ENCODE data around the gene SHC3.
"Not testable (repeated sequence)": the region's sequence is repeated elsewhere in the genome, so short reads cannot be mapped to it uniquely, and the experiment has no call there.

SHC3 gene, protein sequence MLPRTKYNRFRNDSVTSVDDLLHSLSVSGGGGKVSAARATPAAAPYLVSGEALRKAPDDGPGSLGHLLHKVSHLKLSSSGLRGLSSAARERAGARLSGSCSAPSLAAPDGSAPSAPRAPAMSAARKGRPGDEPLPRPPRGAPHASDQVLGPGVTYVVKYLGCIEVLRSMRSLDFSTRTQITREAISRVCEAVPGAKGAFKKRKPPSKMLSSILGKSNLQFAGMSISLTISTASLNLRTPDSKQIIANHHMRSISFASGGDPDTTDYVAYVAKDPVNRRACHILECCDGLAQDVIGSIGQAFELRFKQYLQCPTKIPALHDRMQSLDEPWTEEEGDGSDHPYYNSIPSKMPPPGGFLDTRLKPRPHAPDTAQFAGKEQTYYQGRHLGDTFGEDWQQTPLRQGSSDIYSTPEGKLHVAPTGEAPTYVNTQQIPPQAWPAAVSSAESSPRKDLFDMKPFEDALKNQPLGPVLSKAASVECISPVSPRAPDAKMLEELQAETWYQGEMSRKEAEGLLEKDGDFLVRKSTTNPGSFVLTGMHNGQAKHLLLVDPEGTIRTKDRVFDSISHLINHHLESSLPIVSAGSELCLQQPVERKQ

DNA sequence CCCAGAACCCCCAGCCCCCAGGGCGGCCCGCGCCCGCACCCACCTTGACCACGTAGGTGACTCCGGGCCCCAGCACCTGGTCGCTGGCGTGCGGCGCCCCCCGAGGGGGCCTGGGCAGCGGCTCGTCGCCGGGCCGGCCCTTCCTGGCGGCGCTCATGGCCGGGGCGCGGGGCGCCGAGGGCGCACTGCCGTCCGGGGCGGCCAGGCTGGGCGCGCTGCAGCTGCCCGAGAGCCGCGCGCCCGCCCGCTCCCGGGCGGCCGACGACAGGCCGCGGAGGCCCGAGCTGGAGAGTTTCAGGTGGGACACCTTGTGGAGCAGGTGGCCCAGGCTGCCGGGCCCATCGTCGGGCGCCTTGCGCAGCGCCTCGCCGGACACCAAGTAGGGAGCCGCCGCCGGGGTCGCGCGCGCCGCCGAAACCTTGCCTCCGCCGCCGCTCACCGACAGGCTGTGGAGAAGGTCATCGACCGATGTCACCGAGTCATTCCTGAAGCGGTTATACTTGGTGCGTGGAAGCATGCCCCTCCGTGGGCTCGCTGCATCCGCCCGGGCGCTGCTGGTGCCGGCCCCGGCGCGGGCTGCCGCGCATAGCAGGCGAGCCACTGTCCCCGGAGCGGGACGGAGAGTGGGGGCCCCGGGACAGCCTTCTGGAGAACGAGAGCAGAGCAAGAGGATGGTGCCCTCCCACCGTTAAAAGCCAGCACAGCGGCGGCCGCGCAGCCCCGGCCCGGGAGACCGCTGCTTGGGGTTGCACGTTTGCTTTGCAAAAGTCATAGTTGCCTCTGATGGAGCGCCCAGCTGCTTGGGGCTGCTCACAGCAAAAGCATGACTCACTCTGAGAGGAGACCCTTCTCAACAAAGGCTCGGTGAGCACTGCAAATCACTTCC lies at the start of gene SHC3:
Gene SHC3 (minus strand): TSS at position 875 of the 886 bp plus-strand sequence. CDS start 358 bp downstream, at position 517.
- no peak for DNase-seq

DNA sequence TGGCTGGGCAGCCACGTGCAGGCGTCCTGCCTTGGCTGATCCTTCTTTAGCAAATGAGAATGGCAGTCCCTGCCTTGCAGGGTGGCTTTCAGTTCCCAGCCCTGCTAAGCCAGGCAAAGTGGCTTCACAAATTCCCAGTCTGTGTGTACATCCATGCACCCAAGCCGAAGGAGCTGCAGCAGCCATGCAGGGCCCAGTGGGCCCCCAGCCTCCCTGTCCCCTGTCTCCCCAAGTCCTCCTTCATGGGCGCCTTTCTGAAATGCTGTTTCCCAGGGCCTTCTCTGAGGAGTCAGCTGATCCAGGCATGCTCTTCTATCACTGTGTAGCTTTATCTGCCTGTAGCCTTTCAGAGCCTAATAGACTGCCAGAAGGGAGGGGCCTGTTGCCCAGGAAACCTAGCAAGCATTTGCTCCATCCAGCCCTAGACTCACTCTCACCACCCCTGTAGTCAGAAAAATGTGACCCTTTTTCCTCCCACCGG lies 47.4 kb upstream of the SHC3 start:
- peak; percentile 22 for DNase-seq

DNA sequence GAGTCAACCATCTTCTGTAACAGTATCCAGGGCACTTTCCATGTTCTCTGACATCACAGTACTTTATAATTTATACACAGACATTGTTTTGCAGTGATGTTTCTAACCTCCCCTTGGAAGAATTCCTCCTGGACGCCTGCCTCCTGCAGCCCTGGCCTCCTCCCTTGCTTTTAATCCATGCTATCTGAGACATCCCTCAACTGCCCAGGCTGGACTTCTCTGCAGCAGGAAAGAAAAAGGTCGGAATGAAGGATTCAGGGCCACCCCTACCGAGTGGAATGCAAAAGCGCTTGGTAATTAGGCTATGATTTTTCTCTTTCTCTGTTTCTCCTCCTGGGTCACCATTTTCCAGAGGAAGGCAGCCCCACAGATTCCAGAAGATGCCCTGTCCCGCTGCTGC lies 47.0 kb upstream of the SHC3 start:
- no peak for DNase-seq

DNA sequence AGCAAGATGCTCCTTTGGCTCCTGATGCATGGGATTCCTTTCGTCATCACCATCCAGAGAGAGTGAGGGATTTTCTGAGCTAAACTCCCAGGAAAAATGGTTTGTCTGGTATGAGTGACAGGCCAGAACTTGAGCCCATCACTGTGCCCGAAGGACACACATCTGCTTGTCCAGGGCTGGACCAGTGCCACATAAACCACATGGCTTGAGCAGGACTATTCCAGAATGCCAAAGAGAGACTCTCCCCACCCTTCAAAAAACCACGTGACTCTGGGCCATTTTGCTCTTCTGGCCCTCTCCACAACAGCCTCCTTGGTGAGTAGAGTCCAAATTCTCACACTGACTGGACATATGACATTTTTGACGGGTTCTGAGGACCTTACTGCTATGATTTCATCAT lies 46.4 kb upstream of the SHC3 start:
- DNase-seq: no peak

DNA sequence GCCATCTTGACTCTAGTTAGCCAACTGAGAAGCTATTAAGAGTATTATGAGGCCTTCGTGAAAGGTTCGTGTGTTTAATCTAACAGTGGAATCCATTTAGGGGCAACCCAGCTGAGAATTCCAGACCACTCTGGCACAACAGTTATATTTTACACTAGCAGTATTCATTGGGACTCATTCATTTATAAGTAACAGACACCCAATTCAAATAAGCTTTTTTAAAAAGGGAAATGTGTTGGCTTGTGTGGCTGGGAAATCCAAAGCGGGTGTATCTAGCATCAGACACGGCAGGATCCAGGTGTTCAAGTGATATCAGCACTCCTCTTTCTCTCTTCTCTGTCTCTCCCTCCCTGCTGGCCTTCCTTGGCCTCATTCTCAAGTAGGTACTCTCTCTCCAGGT lies 46.0 kb upstream of the SHC3 start:
- DNase-seq: no peak

DNA sequence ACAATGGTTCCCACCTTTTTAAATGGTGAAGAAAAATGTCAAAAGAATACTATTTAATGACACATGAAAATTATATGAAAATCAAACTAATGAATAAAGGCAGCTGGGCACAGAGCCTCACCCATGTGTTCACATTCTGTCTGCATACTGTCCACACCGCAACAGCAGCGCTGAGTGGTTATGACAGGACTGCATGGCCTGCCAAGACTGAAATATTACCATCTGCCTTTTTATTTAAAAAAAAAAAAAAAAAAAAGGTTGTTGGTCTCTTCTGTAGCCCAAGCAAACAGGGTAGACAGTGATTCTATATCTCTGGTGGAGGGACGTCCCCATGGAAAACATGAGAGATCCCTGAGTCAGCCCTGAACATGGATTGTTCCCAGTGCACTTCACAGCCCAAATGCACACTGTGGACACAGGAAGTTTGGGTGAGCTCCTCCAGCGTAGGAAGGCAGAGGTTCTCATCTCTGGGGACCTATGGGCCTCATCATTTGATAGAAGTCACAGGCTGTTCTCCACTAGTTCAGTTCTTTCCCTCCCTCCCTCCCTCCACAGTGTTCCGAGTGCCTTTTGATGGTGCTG lies 44.9 kb upstream of the SHC3 start:
- no peak for DNase-seq

DNA sequence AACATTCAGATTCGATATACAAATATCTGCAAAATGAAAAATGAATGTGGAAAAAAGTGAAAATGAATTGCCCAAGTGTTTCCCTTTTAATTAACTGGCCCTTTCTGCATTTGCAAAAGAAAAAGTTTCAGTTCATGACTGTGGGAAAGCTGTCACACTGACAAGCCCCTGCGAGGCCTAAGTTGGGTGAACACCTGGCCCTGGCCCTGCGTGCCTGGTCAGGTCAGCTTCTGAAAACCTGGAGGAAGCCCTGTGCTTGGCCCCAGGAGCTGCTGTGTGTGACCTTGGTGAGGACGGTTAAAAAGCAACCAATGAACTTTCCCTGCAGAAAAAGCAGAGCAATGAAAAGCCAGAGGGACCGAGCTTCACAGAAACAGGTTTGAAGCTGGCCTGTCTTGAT lies 41.0 kb upstream of the SHC3 start:
- DNase-seq: no peak

DNA sequence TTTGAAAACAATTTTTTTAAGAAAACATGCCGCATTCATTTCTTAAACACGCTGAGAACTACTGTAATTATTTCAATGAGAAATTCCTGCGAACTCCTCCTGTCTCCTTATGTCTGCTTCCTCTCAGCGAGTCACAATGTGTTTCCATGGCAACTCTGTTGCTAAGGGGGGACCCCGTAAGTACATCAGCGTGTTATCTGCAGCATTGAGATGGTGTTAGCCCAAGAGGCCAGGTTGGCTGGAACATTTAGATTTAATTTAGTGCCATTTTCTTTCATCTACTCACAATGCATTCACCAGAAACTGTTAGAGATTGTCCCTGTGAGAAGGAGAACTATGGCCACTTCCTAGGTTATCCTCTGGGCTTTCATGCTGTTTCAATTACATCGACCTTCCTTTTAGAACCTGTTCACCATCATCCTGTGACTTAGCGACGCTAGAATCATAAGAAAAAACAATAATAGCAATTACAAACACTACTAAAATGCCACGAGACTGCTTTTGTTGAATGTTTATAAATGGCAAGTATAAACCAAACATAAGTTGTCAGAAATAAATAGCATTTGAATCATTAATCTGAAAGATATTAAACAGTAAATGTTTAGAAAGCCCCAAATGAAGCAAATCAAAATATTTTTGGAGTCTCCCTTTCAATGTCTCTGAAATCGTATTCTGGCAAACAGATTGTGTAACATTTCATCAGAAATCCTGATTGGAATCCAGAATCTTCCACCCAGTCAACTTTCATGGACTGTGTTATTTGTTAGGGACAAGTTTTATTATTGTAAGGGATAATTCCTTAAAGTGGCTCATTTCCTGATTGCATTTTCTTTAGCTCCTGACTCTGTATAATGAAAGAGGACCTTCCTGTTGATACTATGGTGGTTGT lies 39.7 kb upstream of the SHC3 start:
- DNase-seq: no peak

DNA sequence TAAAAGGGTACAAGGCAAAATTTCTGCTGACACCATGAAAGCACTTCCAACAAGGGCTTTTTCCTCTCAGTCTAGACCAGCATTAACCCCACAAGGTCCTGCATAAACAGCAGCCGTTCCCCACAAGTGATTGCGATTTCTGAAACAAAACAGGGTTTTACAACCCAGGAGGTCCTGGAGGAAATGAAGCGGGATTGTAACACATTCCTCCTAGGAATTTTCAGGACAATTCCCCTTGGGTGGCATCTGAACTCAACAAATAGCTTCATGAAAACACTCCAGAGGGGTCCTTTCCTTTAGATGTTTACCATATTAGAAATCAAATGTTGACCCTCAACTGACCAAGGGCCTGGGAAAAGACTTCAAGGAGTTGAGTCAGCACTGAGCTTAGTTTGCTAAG lies 36.7 kb upstream of the SHC3 start:
- no peak for DNase-seq

DNA sequence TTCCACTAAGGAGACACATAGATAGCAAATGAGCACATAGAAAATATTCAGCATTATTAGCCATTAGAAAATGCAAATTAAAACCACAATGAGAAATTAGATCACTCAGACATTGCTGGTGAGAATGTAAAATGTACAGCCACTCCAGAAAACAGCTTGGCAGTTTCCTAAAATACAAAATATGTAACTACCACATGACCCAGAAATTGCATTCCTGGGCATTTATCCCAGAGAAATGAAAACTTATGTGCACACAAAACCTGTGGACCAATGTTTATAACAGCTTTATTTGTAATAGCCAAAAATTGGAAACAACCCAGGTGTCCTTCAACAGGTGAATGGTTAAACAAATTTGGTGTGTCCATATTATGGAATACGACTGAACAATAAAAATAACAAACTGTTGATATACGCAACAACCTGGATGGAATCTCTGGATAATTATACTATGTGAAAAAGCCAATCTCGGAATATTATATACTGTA lies 34.8 kb upstream of the SHC3 start:
- no peak for DNase-seq

DNA sequence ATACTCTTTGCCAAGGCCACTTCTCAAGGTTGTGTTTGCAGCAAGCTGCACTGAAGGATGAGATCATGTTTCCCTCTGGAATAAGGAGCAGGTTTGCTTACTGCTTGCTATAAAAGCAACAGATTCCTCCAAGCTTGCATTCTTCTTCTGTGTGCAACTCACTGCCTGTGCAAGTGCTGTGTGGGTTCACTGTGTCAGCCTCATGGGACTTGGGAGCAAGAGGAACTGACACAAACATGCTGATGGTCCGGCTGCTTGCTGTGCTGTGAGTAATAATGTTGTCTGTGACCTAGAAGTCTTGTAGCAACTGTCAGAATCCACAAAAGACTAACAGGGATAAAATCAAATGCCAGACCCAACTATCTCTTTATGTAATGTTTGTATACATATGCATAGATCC lies 33.6 kb upstream of the SHC3 start:
- no peak for DNase-seq

DNA sequence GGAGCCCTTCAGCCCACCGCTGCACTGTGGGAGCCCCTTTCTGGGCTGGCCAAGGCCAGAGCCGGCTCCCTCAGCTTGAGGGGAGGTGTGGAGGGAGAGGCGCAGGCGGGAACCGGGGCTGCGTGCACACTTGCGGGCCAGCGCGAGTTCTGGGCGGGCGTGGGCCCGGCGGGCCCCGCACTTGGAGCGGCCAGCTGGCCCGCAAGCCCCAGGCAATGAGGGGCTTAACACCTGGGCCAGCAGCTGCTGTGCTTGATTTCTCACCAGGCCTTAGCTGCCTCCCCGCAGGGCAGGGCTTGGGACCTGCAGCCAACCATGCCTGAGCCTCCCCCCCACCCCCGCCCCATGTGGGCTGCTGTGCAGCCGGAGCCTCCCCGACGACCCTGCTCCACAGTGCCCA lies 30.7 kb upstream of the SHC3 start:
- not testable (repeated sequence) for DNase-seq

DNA sequence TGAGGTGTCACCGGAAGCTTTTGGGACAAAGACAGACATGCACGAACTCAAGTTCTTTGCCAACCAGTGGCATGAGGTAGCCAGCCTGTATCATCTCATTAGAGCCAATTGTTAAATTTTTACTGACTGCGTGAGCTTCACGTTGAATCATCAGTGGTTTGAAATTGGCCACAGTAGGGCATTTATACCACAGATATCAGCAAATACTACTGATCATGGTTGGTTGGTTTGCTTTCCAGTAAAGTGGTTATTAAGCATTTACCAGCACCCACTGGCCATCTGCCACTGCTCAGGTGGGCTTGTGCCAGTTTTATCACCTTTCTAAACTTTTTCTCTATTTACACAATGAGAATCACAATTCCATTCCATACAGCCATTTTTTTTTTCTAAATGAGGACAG lies 28.4 kb upstream of the SHC3 start:
- no peak for DNase-seq

DNA sequence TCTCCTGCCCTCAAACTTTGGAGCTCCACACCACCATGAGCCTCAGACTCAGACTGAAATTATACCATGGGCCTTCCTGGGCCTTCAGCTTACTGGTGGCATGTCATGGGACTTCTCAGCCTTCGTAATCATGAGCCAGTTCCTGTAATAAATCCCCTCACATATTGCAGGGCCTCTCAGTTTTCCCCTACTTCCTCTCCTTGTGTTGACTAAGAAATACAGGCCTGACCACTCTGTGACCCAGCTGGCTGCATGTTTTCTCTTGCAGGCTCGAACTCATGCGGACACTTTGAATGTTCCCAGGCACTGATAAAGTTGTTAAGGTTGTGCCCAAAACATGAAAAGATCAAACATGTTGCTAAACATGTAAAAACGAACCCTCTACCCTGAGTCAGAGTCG lies 26.2 kb upstream of the SHC3 start:
- DNase-seq: no peak

DNA sequence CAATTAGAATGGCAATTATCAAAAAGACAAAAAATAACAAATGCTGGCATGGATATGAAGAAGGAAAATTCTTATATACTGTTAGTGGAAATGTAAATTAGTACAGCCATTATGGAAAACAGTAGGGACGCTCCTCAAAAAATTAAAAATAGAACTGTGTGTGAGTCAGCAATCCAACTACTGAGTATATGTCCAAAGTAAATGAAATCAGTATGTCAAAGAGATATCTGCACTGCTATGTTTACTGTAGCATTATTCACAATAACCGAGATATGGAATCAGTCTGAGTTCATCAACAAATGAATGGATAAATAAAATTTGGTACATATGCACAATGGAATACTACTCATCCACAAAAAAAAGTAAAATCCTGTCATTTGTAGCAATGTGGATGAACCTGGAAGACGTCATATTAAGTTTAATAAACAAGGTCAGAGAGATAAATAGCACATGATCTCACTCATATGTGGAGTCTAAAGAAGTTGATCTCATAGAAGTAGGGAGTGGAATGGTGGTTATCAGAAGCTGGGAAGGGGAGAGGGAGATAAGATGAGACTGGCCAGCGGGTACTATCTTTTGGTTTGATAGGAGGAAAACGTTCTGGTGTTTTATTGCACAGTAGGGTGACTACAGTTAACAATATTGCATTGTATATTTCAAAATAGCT lies 16.6 kb upstream of the SHC3 start:
- DNase-seq: no peak

DNA sequence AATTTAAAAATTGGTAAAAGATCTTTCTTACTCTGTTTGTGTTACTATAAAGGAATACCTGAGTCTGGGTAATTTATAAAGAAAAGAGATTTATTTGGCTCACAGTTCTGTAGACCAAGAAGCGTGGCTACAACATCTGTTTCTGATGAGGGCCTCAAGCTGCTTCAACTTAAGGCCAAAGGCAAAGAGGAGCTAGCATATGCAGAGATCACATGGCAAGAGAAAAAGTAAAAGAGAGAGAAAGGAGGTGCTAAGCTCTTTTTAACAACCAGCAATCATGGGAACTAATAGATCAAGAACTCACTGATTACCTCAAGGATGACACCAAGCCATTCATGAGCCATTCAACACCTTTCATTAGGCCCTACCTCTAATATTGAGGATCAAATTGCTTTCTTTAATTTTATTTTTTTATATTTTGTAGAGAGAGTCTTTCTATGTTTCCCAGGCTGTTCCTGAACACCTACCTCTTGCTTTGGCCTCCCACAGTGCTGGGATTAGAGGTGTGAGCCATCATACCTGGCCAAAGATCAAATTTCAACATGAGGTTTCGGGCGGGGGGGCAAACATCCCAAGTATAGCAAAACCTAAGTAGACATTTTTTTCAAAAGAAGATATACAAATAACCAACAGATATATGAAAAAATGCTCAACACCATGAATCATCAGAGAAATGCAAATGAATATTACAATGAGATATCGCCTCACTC lies 16.0 kb upstream of the SHC3 start:
- DNase-seq: no peak

DNA sequence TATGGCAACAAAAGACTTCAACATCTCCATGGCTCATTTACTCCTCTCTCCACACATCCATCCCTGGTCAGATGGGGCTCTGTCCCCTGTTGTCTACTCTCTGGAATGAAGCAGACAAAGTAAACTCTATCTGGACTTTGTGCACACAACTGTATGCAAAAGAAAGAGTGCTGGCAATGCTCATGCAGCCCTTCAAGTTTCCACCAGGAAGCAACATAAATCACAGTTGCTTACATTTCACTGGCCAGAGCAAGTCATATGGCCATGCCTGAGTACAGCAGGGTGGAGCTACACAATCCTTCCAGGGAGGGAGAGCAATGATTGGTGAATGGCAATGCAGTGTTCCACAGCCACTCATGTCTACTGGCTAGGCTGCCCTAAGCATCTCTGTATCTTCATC lies 12.4 kb upstream of the SHC3 start:
- DNase-seq: no peak

DNA sequence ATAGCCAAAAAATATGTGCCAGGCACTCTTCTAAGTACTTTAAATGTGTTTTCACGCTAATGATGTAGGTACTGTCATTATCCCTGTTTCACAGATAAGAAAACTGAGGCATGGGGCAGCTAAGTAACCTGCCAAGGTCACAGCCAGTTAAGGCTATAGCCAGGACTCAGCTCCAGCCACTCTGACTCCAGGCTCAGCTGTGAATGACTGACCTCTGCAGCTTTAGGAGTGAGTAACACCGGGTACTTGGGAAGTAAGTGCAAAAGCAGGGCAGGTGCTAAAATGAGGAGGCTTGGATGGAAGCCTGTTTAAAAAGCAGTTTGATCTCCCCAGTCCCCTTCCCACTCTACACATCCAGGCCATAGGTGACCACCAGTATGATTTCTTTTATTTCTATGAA lies 10.6 kb upstream of the SHC3 start:
- no peak for DNase-seq

DNA sequence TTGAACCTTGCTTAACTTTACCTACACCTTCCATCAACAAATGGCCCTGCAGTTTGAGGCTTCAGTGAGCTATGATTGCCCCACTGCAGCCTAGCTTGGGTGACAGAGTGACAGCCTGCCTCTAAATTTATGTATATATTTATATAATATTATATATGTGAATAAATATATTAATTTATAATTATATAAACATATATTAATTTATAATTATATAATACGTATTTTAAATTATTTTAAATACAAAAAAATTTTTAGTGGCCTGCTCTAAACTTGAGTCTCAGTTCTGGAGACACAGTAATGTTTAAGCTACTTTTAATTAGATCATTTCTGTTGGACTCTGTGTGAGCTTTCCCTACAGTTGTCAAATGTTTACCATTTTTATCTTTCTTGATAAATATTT lies 9.3 kb upstream of the SHC3 start:
- DNase-seq: no peak

DNA sequence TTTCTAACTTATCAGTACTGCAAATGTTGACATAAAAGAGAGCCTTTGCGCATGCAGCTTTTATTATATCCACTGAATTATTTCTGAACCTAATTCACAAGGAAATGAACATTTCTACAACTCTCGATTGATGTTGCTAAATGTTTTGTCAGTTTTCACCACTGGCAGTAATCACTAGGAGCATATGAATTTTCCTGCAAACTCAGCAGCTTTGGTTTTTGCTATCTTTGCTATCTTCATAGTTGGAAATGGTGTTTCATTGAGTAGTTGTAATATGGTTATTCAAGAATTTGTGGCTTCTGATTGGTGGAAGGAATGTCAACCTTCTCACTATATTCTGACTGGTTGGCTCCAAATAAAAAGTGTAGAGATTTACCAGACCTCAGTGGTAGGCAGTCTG lies 8.9 kb upstream of the SHC3 start:
- no peak for DNase-seq

DNA sequence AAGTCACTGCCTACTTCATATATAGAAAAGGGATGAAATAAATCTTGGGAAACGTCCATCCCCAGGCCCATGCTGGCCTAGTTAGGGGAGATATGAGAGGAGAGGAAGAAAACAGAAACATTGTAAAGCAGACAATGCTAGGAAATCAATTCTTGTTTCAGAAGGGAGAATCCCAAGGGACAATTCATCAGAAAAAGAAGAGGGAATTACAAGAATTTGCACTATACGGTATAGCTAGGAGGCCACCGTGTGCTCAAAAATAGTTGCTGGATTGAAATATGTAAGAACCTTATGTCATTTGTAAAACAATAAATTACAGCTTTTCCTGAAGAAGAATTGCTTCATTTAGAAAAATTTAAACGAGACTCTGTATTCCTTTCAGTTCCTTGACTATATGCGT lies 8.3 kb upstream of the SHC3 start:
- no peak for DNase-seq

All from hematopoietic multipotent progenitor cell treated with erythropoietin and hydrocortisone succinate and interleukin-3 and kit ligand, for 8 days (in vitro differentiated cells).